Mesodermal cell (in vitro differentiated cells): Measurements from ENCODE around the gene TSKU.

ENCODE experiments used
- H3K27ac ChIP-seq: 2 replicates; pipeline ENCODE4 v1.7.0; 2013; ENCODE audit warnings: mild to moderate bottlenecking, low read depth, low read length, moderate library complexity; ENCODE audit not compliant: severe bottlenecking
- H3K36me3 ChIP-seq: 2 replicates; pipeline ENCODE4 v1.7.1; 2013; ENCODE audit warnings: mild to moderate bottlenecking, low read length, moderate library complexity; ENCODE audit not compliant: control insufficient read depth, insufficient read depth
- H3K4me1 ChIP-seq: one replicate; pipeline ENCODE4 v1.7.1; 2013; ENCODE audit warnings: mild to moderate bottlenecking, low read length; ENCODE audit not compliant: insufficient read depth, control insufficient read depth, poor library complexity, severe bottlenecking
- H3K4me3 ChIP-seq: 2 replicates; pipeline ENCODE4 v1.7.0; 2013; ENCODE audit warnings: low read length, control low read depth, mild to moderate bottlenecking; ENCODE audit not compliant: insufficient read depth, poor library complexity, severe bottlenecking; ENCODE audit errors: extremely low read depth
- H3K9me3 ChIP-seq: 2 replicates; pipeline ENCODE4 v1.7.1; 2013; ENCODE audit warnings: mild to moderate bottlenecking, low read length, moderate library complexity; ENCODE audit not compliant: control insufficient read depth
- WGBS, 2 experiments: methylation state at CpG; one replicate each; pipeline ENCODE4 v1.1.5; 2013; ENCODE audit warnings: missing lambda C conversion rate in 2 of 2; ENCODE audit not compliant: insufficient coverage in 2 of 2; 5-methylcytosine and 5-hydroxymethylcytosine counted together

The TSKU gene

DNA sequence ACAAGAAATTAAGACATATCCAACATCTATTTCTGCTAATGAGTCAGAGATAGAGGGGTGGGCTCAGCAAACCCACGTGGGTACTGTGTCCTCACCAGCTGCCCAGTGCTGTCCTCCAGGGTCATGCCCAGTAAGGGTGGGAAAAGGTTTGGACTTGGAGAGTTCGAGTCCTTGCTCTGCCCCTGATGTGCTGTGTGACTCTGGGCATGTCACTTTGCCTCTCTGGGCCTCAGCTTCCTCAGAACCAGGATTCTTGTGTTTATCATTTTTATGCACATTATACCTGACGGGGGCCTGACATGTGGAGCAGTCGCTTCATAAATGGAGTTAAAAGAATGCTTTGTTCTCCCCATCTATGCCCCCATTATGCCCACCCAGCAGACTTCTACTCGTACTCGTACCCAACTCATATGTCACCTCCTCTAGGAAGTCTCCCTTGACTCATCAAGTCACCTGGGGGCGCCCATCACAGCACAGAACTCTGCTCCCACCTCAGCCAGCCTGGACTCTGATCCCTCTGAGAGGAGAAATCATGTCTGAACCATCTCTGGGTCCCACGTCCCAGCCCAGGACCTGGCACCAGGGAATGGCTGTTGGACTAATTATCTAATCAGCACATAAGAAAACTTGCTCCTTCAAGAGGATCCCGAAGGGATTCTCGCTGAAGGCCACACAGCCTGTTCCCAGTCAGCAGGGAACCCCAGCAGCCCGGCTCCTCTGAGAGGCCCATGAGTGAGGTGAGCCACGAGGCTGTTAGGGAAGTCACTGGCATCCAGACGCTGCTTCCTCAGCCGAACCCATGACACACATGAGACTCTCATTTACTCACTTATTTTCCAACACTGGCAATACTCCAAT is 38.7 kb upstream of the TSKU start:
- Histone ChIP-seq H3K36me3 (no peaks in the 10 kb centered on the region), H3K4me1 (no peaks in the 10 kb centered on the region), H3K9me3 (no peaks in the 10 kb centered on the region), H3K4me3 (no peak overlapping the region), H3K27ac (no peak overlapping the region)
- WGBS, 2 experiments = 83% methylated on average over 12 of the region's 14 CpGs

DNA sequence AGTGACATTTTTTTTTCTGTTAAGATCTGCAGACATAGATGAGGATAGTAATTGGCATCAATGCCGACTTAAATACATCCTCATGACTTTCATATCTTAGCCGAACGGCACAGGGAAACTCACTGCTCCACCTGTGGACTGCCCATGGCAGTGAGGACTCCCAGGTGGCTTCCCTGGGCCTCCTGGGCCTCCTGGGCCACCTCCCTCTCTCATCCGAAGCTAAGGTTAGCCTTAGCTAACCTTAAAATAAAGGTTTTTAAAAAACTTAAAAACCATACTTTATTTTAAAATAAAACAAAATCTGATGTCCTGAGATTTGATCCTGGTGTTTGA is 38.1 kb upstream of the TSKU start:
- H3K4me1 ChIP-seq = no peaks in the 10 kb centered on the region
- H3K36me3 ChIP-seq = no peaks in the 10 kb centered on the region
- WGBS, 2 experiments = 94% methylated on average over 2 to 3 of the region's 4 CpGs
- H3K27ac ChIP-seq = no peak overlapping the region
- no peaks in the 10 kb centered on the region for H3K9me3 ChIP-seq
- H3K4me3 ChIP-seq = no peak overlapping the region

DNA sequence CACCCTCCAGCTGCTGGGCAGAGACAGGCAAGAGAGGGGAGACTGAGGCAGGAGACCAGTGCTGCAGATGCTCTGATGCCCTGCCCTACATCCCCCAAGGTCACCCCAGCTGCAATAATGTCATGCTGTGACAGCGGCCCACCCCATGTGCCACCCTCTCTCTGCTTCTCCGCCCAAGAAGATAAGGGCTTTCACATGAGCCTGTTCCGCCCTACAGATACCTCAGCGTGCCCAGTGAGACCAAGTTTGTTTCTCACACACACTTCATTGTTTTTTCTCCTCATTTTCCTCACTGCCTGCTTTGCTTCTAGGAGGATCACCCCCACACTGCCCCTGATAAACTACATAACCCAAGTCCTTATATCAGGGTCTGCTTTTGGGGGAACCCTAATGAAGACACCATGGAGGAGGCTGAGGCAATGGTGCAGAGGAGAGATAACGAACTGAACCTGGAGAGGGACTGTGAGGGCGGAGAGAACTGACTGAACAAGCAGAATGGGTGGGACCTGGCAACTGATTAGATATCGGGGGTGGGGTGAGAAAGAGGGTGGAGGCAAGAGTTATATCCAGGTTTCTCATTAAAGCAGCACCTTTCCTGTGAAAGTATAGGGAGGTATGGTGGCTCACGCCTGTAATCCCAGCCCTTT is 37.5 kb upstream of the TSKU start:
- Histone ChIP-seq H3K9me3 (no peaks in the 10 kb centered on the region), H3K36me3 (no peaks in the 10 kb centered on the region), H3K4me3 (no peak overlapping the region), H3K4me1 (no peaks in the 10 kb centered on the region), H3K27ac (no peak overlapping the region)
- WGBS, 2 experiments = 70 to 83% methylated on average over 7 to 8 of the region's 8 CpGs

DNA sequence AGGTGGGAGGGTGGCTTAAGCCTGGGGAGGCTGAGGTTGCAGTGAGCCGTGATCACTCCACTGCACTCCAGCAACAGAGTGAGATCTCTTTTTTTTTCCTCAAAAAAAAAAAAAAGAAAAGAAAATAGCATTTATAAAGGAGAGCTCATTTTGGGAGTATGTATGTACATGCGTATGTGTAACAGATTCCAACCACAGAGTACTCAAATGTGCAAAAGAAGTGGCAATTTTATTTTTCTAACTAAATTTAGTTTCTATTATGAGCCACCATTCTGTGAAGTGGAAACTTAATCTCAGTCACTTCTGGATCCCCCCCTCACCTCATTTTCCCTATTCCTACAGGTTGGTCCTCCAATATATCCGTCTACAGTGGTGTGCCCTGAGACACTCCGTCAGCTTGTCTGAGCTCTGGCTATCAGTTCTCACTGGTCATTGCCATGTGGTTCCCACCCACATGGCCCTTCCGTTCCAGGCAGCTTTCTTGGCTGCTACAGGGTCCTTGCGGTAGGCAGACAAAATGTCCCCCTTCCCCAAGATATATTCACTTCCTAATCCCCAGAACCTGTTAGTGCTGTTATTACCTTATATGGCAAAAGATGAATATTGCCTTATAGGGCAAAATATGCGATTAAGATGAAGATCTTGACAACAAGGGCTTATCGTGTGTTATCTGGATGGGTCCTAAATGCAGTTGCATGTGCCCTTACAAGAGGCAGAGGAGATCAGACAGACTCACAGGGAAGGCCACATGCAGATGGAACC is 35.8 kb upstream of the TSKU start:
- WGBS, 2 experiments = 92 to 100% methylated on average over 4 to 5 of the region's 8 CpGs
- H3K4me3 ChIP-seq = no peak overlapping the region
- peaks cover 4% of the 10 kb centered on the region for H3K4me1 ChIP-seq
- no peaks in the 10 kb centered on the region for H3K9me3 ChIP-seq
- no peak overlapping the region for H3K27ac ChIP-seq
- no peaks in the 10 kb centered on the region for H3K36me3 ChIP-seq

DNA sequence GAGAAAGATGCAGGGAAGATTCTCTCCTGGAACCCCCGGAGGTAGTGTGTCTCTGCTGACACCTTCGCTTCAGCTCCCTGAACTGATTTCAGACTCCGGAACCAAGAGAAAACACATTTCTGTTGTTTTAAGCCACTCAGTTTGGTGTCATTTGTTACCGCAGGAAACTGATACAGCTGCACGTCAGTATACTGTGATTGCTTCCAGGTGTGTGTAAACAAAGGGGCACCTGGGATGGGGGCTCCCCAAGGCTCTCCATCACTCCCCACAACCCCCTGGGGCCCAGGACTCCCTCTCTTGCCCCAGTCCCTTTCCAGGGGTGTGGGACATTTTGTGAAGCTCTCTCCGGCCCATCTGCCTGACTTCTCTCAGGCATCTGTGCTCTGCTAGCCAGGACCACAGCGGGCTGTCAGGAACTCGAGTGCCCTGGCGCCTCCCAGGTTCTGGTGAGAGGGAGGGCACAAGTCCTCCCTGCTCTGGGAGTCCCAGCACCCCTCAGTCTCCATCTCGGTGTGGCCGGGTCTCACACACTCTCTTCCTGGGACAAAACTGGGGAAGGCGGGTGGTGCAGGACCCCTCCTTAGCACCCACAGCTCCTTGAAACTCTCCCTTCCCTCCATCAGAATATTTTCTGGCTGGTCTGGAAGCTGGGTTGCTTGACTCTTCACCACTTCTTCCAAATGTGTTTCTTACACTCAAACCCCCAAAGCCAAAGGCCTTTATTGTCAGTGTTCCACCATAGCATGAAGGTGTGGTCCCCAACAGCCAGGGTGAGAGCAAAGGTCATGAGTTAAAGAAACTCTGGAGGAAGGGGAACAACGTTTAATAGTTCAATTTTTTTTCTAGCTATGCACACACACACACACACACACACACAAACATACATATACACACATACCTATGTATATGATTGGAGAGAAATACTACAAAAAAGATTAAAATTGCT is 35.0 kb upstream of the TSKU start:
- Histone ChIP-seq H3K4me1 (peaks cover 4% of the 10 kb centered on the region), H3K9me3 (no peaks in the 10 kb centered on the region), H3K4me3 (no peak overlapping the region), H3K27ac (no peak overlapping the region), H3K36me3 (no peaks in the 10 kb centered on the region)
- 87 to 89% methylated on average over 10 of the region's 13 CpGs for WGBS, 2 experiments

DNA sequence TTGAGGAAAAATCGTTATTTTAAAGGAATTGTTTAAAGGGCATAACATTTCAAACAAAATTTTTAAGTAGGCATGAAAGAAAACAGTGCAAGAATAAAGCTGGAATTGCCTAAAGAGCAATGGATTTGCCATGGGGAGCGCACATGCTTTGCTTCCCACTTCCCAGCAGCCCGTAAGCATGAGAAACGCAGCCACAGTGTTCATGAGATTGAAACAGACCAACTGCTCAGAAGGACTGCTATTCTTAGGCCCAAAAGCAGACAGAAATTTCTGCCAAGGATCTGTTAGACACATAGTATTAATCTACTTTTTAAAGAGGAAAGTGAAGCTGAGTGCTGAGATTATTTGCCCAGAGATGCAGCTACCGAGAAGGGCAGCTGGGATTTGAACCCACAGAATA is 34.2 kb upstream of the TSKU start:
- no peak overlapping the region for H3K27ac ChIP-seq
- WGBS, 2 experiments = 87 to 91% methylated on average over 4 of the region's 5 CpGs
- no peaks in the 10 kb centered on the region for H3K36me3 ChIP-seq
- no peaks in the 10 kb centered on the region for H3K9me3 ChIP-seq
- H3K4me3 ChIP-seq = no peak overlapping the region
- H3K4me1 ChIP-seq = peaks cover 4% of the 10 kb centered on the region

DNA sequence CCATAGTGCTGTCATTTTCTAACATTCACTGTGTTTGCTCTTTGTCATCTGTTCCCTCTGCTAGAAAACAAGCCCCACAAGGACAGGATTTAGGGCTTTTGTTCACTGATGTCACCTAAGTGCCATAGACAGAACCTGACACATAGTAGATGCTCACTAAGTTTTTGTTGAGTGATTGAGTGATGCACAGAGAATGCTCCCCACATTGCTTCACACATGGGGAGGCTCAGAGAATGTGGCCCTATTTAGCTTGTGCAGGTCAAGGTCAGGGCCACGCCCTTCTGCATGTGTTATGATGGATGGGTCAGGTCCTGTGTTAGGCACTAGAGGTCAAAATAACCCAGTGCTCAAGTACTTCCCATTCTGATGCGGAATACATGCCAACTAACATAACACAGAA is 33.1 kb upstream of the TSKU start:
- no peak overlapping the region for H3K27ac ChIP-seq
- no CpG with 5 or more reads among the region's 2 CpGs for WGBS, 2 experiments
- H3K36me3 ChIP-seq = no peaks in the 10 kb centered on the region
- no peaks in the 10 kb centered on the region for H3K9me3 ChIP-seq
- H3K4me1 ChIP-seq = peaks cover 4% of the 10 kb centered on the region
- no peak overlapping the region for H3K4me3 ChIP-seq

DNA sequence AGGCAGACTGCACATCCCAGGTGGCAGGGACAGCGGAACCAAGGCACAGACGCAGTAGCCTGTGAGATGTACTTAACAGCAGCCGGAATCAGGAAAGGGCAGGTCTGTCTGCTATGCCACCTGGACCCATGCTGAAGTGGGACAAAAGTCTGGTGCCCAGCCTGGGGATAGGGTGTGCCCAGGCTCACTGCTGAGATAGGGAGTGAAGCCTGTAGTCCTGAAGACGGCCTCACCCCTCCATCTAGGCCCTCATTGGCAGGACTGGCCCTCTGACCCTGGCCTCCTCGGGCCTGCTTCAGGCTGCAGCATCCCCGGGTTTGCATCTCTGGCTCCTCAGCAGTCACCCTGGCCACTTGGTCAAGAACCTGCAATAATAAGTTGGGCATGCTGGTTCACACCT is 32.4 kb upstream of the TSKU start:
- 81 to 91% methylated on average over 5 to 6 of the region's 6 CpGs for WGBS, 2 experiments
- no peak overlapping the region for H3K27ac ChIP-seq
- no peaks in the 10 kb centered on the region for H3K9me3 ChIP-seq

DNA sequence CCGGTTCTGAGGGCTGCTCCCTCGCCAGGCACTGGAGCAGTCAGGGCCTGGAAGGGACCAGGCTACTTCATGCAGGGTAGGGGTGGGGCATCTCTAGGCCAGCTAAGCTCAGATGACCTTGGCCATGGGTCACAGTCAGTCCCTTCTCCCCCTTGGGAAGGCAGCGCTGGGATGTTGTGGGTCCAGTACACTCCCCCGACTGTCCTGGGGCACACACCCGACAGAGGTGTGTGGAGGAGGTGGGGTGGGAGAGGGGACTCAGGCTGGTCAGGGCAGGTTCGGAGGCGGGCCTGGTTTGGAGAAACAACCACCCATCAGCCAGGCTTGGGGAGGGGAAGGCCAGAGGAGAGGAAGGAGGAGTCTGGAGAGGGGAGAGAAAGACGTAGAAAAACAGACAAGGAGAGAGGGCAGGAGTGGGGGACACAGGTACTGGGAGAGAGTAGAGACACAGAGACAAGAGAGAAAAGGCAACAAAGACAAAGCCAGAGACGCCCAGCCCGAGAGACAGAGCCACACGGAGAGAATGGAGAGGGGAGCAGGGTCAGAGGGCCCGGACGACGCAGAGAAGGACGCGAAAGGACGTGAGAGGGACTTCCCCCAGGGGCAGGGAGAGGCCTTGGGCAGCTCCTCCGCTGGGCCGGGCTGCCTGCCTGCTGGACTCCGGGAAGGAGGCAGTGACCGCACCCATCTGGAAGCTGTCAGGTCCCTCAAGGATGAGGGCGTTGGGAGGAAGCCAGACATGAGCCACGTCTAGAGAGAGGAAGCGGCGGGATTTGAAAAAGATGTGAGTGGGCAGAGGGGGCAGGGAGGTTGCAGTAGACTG is 30.6 kb upstream of the TSKU start:
- H3K9me3 ChIP-seq = no peaks in the 10 kb centered on the region
- peaks cover 4% of the 10 kb centered on the region for H3K4me1 ChIP-seq
- H3K27ac ChIP-seq = no peak overlapping the region
- H3K36me3 ChIP-seq = no peaks in the 10 kb centered on the region
- H3K4me3 ChIP-seq = no peak overlapping the region
- 79 to 81% methylated on average over 21 to 22 of the region's 25 CpGs for WGBS, 2 experiments

More for the DNA sequence above, 32.4 kb upstream of the TSKU start:
- Histone ChIP-seq H3K36me3 (no peaks in the 10 kb centered on the region), H3K4me1 (peaks cover 4% of the 10 kb centered on the region), H3K4me3 (no peak overlapping the region)
